ENCODE results near the gene PLCG2.
"Not testable (repeated sequence)": the region's sequence is repeated elsewhere in the genome, so short reads cannot be mapped to it uniquely, and the experiment has no call there.

Gene PLCG2

DNA sequence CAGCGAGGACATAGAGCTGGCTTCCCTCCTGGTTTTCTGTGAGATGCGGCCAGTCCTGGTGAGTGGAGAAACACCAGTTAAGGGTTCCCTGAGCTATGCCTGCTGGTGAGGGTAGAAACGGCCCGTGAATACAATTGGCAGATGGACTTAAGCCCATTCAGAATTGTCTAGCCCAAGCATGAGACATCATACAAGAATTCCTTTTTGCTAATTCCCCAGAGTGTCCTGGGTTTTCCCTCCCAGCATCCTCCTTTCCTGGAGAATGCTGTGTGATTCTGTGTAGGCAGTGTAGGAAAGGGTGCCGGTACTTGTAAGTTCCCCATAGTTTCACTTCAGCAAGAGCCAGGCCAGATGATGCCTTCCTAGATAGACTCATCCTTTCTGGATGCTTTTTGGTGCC is 167.1 kb downstream of the PLCG2 start:
- peaks cover 7% of the 10 kb centered on the region for H3K9me3 Mint-ChIP-seq
- no peaks in the 10 kb centered on the region for H3K4me1 Mint-ChIP-seq (ENCODE audit: low read depth)
- no peak overlapping the region for H3K4me3 Mint-ChIP-seq
- no peaks in the 10 kb centered on the region for H3K36me3 Mint-ChIP-seq (ENCODE audit: low read depth)
- H3K27ac Mint-ChIP-seq, result no peak overlapping the region
- no peak for DNase-seq (ENCODE audit: low spot score)
- no peaks in the 10 kb centered on the region for H3K27me3 Mint-ChIP-seq (ENCODE audit: low read depth)

DNA sequence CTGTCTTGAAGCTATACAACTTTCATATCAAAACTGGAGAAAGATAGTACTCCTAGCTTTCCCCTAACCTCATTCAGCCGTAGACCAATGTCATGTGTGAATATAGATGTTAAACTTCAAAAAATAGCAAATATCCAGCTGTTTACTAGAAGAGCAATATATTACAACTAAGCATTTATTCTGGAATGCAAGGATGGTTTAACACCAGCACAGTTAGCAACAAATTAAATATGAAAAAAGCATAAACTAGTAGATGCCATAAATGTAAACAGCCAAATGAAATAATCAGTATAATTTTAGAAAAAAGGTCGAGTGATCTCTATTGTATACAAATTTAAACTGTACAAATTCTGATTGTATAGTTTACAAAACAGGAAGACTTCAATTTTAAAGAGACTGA is 172.5 kb downstream of the PLCG2 start:
- Mint-ChIP-seq H3K9me3 (peaks cover 13% of the 10 kb centered on the region), H3K4me3 (no peak overlapping the region), H3K27me3 (ENCODE audit: low read depth) (peaks cover 3% of the 10 kb centered on the region), H3K4me1 (ENCODE audit: low read depth) (no peaks in the 10 kb centered on the region), H3K27ac (no peak overlapping the region), H3K36me3 (ENCODE audit: low read depth) (no peaks in the 10 kb centered on the region)
- no peak for DNase-seq (ENCODE audit: low spot score)

DNA sequence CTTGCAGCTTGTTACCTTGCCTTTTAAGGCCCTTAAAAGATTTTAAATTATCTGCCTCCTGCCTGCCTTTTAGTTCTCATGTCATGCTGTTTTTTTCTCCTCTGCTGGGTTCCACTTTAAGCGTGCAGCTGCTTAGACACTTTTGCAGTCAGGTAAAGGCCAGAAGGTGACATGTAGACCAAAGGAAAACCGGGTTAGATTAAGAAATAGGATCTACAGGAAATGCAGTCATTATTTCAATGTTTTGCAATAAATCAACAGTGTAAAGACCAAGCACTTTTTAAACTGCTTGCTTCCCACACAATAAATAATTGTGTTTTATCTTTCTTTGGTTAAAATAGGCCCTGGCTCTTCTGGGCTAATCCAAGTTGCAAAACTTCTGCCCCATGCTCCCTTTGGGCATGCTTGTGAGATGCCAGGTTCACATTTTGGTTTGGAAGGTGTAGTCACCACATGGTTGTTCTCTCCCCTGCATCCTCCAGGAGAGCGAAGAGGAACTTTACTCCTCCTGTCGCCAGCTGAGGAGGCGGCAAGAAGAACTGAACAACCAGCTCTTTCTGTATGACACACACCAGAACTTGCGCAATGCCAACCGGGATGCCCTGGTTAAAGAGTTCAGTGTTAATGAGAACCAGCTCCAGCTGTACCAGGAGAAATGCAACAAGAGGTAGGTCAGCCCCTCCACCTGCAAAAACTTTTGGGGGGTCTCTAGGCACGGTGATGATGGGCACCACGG is 177.3 kb downstream of the PLCG2 start:
- no peak for DNase-seq (ENCODE audit: low spot score)
- H3K9me3 Mint-ChIP-seq, result peaks cover 4% of the 10 kb centered on the region
- no peaks in the 10 kb centered on the region for H3K36me3 Mint-ChIP-seq (ENCODE audit: low read depth)
- no peaks in the 10 kb centered on the region for H3K4me1 Mint-ChIP-seq (ENCODE audit: low read depth)
- no peak overlapping the region for H3K4me3 Mint-ChIP-seq
- H3K27me3 Mint-ChIP-seq (ENCODE audit: low read depth), result peaks cover 2% of the 10 kb centered on the region
- H3K27ac Mint-ChIP-seq, result no peak overlapping the region

DNA sequence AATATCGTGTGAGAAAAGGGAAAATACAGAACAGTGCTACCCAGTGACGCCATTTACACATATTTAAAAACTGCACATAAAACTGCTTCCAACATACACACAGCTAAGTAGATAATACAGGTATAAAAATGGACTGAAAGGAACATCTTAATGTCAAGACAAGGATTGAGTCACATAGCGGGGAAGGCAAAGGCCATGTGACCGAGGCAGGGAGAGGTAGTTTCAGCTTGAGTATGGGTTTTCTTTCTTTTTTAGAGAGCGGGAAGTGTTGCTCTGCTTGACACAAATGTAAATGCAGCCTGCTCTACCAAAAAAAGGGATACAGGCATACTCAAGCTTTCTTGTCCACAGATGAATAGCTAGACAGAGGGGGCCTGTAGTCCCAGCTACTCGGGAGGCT is 185.7 kb downstream of the PLCG2 start:
- Mint-ChIP-seq H3K4me3 (no peak overlapping the region), H3K36me3 (ENCODE audit: low read depth) (no peaks in the 10 kb centered on the region), H3K4me1 (ENCODE audit: low read depth) (no peaks in the 10 kb centered on the region), H3K27me3 (ENCODE audit: low read depth) (peaks cover 7% of the 10 kb centered on the region), H3K9me3 (no peaks in the 10 kb centered on the region), H3K27ac (no peak overlapping the region)
- no peak for DNase-seq (ENCODE audit: low spot score)

DNA sequence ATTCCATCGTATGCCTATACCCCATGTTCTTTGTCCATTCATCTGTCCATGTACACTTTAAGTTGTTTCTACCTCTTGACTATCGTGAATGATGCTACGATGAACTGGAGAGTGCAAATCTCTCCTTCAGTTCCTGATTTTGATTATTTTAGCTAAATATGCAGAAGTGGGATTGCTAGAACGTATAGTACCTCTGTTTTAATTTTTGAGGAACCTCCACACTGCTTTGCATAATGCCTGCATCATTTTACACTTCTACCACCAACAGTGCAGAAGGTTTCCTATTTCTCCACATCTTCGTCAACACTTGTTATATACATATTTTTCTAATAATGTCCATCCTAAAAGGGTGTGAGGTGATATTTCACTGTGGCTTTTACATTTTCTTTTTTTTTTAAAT is 188.3 kb downstream of the PLCG2 start:
- no peak overlapping the region for H3K27ac Mint-ChIP-seq
- H3K36me3 Mint-ChIP-seq (ENCODE audit: low read depth), result no peaks in the 10 kb centered on the region
- H3K27me3 Mint-ChIP-seq (ENCODE audit: low read depth), result peaks cover 7% of the 10 kb centered on the region
- no peaks in the 10 kb centered on the region for H3K4me1 Mint-ChIP-seq (ENCODE audit: low read depth)
- H3K4me3 Mint-ChIP-seq, result no peak overlapping the region
- H3K9me3 Mint-ChIP-seq, result peaks cover 17% of the 10 kb centered on the region
- no peak for DNase-seq (ENCODE audit: low spot score)

DNA sequence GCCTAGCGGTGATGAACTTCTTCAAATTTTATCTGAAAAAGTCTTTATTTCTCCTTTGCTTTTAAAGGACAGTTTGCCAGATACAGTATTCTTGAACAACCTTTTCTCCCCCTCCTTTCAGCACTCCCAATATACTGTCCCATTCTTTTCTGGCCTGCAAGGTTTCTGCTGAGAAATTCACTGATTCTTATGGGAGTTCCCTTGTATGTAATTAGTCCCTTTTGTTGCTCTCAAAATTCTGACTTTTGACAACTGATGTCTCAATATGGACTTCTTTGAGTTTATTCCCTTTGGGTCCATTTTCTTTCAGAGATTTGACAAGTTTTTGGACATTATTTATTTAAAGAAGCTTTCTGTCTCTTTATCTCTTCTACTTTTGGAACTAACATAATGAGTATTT is 192.8 kb downstream of the PLCG2 start:
- Mint-ChIP-seq H3K36me3 (ENCODE audit: low read depth) (no peaks in the 10 kb centered on the region), H3K27me3 (ENCODE audit: low read depth) (peaks cover 8% of the 10 kb centered on the region), H3K27ac (no peak overlapping the region), H3K9me3 (peaks cover 21% of the 10 kb centered on the region), H3K4me3 (no peak overlapping the region), H3K4me1 (ENCODE audit: low read depth) (no peaks in the 10 kb centered on the region)
- DNase-seq (ENCODE audit: low spot score), result no peak

DNA sequence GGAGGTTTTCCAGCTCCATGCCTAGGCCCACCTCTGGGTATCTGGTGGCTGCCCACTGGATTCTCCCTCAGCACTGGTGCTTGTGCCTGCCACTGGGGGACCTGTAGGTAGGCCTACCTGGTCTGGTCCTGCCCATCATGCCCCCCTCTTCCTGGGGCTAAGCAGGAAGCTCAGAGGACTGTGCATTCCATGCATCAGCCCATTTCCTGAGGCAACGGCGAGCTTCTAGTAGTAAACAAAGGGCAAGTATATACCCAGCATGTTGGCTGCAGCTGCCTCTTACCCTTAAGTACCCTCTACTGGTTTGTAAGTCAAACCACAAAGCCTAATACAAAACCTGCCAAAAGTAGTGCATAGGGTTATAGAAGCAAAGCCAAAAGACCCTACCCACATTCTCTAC is 194.6 kb downstream of the PLCG2 start:
- Mint-ChIP-seq H3K4me1 (ENCODE audit: low read depth) (no peaks in the 10 kb centered on the region), H3K27me3 (ENCODE audit: low read depth) (peaks cover 4% of the 10 kb centered on the region), H3K9me3 (peaks cover 24% of the 10 kb centered on the region), H3K4me3 (no peak overlapping the region), H3K27ac (no peak overlapping the region), H3K36me3 (ENCODE audit: low read depth) (no peaks in the 10 kb centered on the region)
- DNase-seq (ENCODE audit: low spot score), result no peak

DNA sequence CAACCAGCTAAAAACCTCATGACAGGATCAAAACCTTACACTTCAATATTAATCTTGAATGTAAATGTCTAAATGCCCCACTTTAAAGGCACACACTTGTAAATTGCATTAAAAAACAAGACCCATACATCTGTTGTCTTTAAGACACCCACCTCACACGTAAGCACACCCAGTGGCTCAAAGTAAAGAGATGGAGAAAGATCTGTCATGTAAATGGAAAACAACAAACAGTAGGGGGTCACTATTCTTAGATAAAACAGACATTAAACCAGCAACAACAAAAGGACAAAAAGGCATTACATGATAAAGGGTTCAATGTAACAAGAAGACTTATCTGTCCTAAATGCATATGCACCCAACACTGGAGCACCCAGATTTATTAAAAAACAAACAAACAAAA is 196.5 kb downstream of the PLCG2 start:
- DNase-seq (ENCODE audit: low spot score), result no peak
- Mint-ChIP-seq H3K9me3 (peaks cover 23% of the 10 kb centered on the region), H3K27me3 (ENCODE audit: low read depth) (peaks cover 4% of the 10 kb centered on the region)

DNA sequence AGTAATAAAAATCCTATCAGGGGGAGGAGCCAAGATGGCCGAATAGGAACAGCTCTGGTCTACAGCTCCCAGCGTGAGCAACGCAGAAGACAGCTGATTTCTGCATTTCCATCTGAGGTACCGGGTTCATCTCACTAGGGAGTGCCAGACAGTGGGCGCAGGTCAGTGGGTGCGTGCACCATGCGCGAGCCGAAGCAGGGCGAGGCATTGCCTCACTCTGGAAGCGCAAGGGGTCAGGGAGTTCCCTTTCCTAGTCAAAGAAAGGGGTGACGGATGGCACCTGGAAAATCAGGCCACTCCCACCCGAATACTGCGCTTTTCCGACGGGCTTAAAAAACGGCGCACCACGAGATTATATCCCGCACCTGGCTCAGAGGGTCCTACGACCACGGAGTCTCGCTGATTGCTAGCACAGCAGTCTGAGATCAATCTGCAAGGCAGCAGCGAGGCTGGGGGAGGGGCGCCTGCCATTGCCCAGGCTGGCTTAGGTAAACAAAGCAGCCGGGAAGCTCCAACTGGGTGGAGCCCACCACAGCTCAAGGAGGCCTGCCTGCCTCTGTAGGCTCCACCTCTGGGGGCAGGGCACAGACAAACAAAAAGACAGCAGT is 198.3 kb downstream of the PLCG2 start:
- H3K4me1 Mint-ChIP-seq (ENCODE audit: low read depth); H3K27ac Mint-ChIP-seq; H3K27me3 Mint-ChIP-seq (ENCODE audit: low read depth); DNase-seq (ENCODE audit: low spot score); H3K36me3 Mint-ChIP-seq (ENCODE audit: low read depth); H3K4me3 Mint-ChIP-seq; H3K9me3 Mint-ChIP-seq: not testable (repeated sequence)

More for the DNA sequence above, 196.5 kb downstream of the PLCG2 start:
- no peaks in the 10 kb centered on the region for H3K36me3 Mint-ChIP-seq (ENCODE audit: low read depth)
- H3K4me1 Mint-ChIP-seq (ENCODE audit: low read depth), result no peaks in the 10 kb centered on the region
- H3K4me3 Mint-ChIP-seq, result no peak overlapping the region
- H3K27ac Mint-ChIP-seq, result no peak overlapping the region

DNA sequence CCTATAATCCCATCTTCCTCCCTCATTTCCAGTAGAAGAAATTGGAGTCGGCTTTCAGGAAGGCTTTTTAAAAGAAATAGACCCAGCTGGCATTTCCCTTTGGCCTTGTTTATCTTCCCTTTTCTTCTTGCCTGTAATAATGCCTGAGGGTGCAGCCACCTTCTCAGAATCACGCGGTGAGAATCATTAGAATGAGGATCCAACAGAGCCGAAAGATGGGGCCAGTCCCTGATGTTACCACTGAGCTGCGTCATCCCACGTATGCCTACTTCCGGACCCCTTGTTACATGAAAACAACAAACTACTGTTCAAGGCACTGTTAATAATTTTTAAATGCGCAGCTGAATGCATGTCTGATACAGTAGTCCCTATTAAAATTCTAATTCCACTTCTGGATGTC is 208.0 kb downstream of the PLCG2 start:
- no peak overlapping the region for H3K4me3 Mint-ChIP-seq
- no peaks in the 10 kb centered on the region for H3K9me3 Mint-ChIP-seq
- no peaks in the 10 kb centered on the region for H3K36me3 Mint-ChIP-seq (ENCODE audit: low read depth)
- peaks cover 5% of the 10 kb centered on the region for H3K27me3 Mint-ChIP-seq (ENCODE audit: low read depth)
- H3K27ac Mint-ChIP-seq, result no peak overlapping the region
- H3K4me1 Mint-ChIP-seq (ENCODE audit: low read depth), result no peaks in the 10 kb centered on the region
- DNase-seq (ENCODE audit: low spot score), result no peak

DNA sequence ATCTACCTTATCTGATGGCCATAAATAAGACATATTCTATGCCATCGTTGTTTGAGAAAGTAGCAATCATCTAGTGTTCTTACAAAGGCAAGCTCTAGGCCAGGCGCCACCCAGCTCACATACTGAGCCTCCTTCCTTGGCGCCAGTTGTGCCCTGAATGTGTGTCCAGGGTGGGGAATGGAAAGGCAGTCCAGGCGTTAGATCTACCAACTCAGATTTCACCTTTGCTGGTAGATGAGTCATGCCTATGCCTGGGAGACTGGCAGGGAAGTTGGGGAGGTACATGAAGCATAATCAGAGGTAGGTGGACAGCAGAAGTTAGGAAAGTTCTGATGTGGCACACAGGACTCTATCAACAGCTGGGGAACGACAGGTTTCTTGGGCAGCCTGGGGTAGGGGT is 208.6 kb downstream of the PLCG2 start:
- Mint-ChIP-seq H3K27me3 (ENCODE audit: low read depth) (peaks cover 5% of the 10 kb centered on the region), H3K4me3 (no peak overlapping the region), H3K27ac (no peak overlapping the region), H3K36me3 (ENCODE audit: low read depth) (no peaks in the 10 kb centered on the region), H3K4me1 (ENCODE audit: low read depth) (no peaks in the 10 kb centered on the region), H3K9me3 (no peaks in the 10 kb centered on the region)
- no peak for DNase-seq (ENCODE audit: low spot score)

DNA sequence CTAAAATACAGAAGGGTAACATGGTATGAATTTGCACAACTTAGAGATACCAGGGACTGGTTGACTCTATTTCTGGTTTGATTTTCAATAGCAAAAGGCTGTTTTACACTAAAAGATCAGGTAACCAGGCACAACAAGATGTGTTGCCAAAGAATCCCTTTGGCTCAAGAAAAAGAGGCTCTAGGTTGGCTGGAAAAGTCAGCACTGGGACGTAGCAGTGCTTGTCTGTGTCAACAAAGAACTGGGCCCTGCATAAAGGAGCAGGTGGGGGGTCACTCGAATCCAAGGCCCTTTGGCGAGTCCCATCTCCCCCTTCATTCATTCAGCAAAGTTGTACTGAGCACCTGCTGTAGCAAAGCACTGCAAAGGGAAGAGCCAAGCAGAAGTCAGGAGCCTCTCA is 213.8 kb downstream of the PLCG2 start:
- H3K27ac Mint-ChIP-seq, result no peak overlapping the region
- no peaks in the 10 kb centered on the region for H3K4me1 Mint-ChIP-seq (ENCODE audit: low read depth)
- no peaks in the 10 kb centered on the region for H3K27me3 Mint-ChIP-seq (ENCODE audit: low read depth)
- no peaks in the 10 kb centered on the region for H3K36me3 Mint-ChIP-seq (ENCODE audit: low read depth)
- H3K9me3 Mint-ChIP-seq, result no peaks in the 10 kb centered on the region
- no peak overlapping the region for H3K4me3 Mint-ChIP-seq
- no peak for DNase-seq (ENCODE audit: low spot score)

DNA sequence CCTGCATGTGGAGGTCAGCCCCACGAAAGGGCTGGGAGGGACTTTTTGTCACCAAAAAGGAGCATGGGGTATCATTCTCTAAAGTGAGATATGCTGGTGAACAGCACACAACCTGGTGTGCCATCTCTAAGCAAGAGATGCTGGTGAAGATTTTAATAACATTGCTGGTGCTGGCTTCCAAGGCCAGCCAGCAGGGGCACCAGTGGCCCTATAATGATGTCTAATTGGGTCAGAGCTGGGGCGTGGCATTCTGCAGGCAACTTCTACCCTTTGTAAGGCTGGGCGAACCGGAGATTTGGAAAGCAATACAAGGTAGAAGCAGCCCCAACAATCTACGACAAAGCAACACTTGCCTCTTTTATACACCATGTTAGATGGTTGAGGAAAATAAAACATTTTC is 215.4 kb downstream of the PLCG2 start:
- no peak for DNase-seq (ENCODE audit: low spot score)
- Mint-ChIP-seq H3K27me3 (ENCODE audit: low read depth) (no peaks in the 10 kb centered on the region), H3K9me3 (no peaks in the 10 kb centered on the region), H3K4me3 (no peak overlapping the region), H3K36me3 (ENCODE audit: low read depth) (peaks cover 5% of the 10 kb centered on the region), H3K27ac (no peak overlapping the region), H3K4me1 (ENCODE audit: low read depth) (no peaks in the 10 kb centered on the region)

DNA sequence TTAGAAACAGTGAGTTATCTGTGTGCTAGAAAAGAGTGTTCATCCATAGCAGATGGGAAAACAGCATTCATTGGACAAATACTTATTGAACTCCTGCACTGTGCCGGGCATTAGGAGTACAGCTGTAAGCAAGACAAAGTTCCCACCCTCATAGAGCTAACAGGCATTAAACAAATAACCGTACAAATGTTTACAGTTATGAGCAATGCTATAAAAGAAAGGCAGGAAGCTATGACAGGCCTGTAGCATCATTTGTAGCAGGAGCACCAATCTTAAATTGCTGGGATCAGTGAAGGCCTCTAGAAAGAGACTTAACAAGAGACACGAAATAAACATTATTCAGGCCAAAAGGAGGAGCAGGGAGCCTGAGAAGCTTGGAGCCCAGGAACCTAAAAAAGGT is 216.6 kb downstream of the PLCG2 start:
- Mint-ChIP-seq H3K4me3 (no peak overlapping the region), H3K9me3 (no peaks in the 10 kb centered on the region), H3K4me1 (ENCODE audit: low read depth) (no peaks in the 10 kb centered on the region), H3K36me3 (ENCODE audit: low read depth) (peaks cover 5% of the 10 kb centered on the region), H3K27me3 (ENCODE audit: low read depth) (no peaks in the 10 kb centered on the region), H3K27ac (no peak overlapping the region)
- DNase-seq (ENCODE audit: low spot score), result no peak
